IMR-90 (cell line): Measurements from ENCODE around the gene IRF2. TPM values are rescaled to one million over a fixed set of nuclear protein-coding genes. Genes with fewer than 3 reads are reported as not detected.

Experiments
- ATAC-seq: fragments of 200-7000 bp; cut with Tn5 transposase; 2 replicates; pipeline ENCODE4 v1.9.1; 2020; ENCODE audit warnings: low read depth, mild to moderate bottlenecking, moderate library complexity
- BruUV-seq: library from RNA; stranded (reverse); fragments of 400-500 nt; replicated peaks from 2 replicates; lab custom pipeline; 2021; lab: Mats Ljungman, UMichigan
- CTCF ChIA-PET: fragments of 300-600 bp; formaldehyde crosslinking; extraction: SDS; loops from one replicate; lab custom pipeline; 2021; ENCODE audit warnings: antibody characterized with exemption; lab: Yijun Ruan, JAX
- POLR2A ChIA-PET: fragments of 300-600 bp; sonication (Branson Sonifier 250); formaldehyde crosslinking; loops from one replicate; lab custom pipeline; 2022; ENCODE audit warnings: antibody characterized with exemption; ENCODE audit not compliant: unreplicated experiment; lab: Charles Lee
- DNase-seq: peaks from one replicate; pipeline ENCODE4 v3.0.0; 2013
- H2AFZ ChIP-seq: replicated peaks from 2 replicates; pipeline ENCODE3; 2013; ENCODE audit warnings: low read length, mild to moderate bottlenecking; ENCODE audit not compliant: poor library complexity
- H2AK5ac ChIP-seq: 2 replicates; pipeline ENCODE4 v1.6.1; 2013; ENCODE audit warnings: low read depth, low read length, inconsistent platforms
- H2AK9ac ChIP-seq: replicated peaks from 2 replicates; pipeline ENCODE3; 2013; ENCODE audit warnings: mild to moderate bottlenecking, low read depth, low read length, moderate library complexity; ENCODE audit not compliant: poor library complexity
- H2BK120ac ChIP-seq: 2 replicates; pipeline ENCODE4 v1.6.1; 2013; ENCODE audit warnings: low read depth, low read length, inconsistent platforms
- H2BK15ac ChIP-seq: 3 replicates; pipeline ENCODE4 v1.6.1; 2013; ENCODE audit warnings: low read depth, low read length, inconsistent platforms
- H2BK20ac ChIP-seq: 2 replicates; pipeline ENCODE4 v1.6.1; 2013; ENCODE audit warnings: low read depth, mild to moderate bottlenecking, inconsistent platforms, low read length, moderate library complexity
- H2BK5ac ChIP-seq: 2 replicates; pipeline ENCODE4 v1.6.1; 2013; ENCODE audit warnings: mild to moderate bottlenecking, low read depth, low read length, inconsistent platforms; ENCODE audit not compliant: poor library complexity, severe bottlenecking
- H3K14ac ChIP-seq: replicated peaks from 2 replicates; pipeline ENCODE4 v1.6.1; 2013; ENCODE audit warnings: low read depth, low read length, inconsistent platforms
- H3K18ac ChIP-seq: 2 replicates; pipeline ENCODE4 v1.6.1; 2013; ENCODE audit warnings: low read depth, low read length, control low read depth
- H3K23ac ChIP-seq: 2 replicates; pipeline ENCODE4 v1.6.1; 2013; ENCODE audit warnings: low read depth, low read length, inconsistent platforms
- H3K27ac ChIP-seq: 2 replicates; pipeline ENCODE4 v1.5.1; 2013; ENCODE audit warnings: mild to moderate bottlenecking, control low read depth, low read length; ENCODE audit not compliant: insufficient read depth
- H3K27me3 ChIP-seq: 2 replicates; pipeline ENCODE4 v1.6.1; 2013; ENCODE audit warnings: low read length; ENCODE audit not compliant: control insufficient read depth, insufficient read depth
- H3K36me3 ChIP-seq: 2 replicates; pipeline ENCODE4 v1.6.1; 2013; ENCODE audit warnings: low read length, mixed read lengths; ENCODE audit not compliant: control insufficient read depth, insufficient read depth
- H3K4ac ChIP-seq: 2 replicates; pipeline ENCODE4 v1.6.1; 2013; ENCODE audit warnings: low read depth, low read length, inconsistent platforms
- H3K4me1 ChIP-seq: 2 replicates; pipeline ENCODE4 v1.6.1; 2013; ENCODE audit warnings: low read length, mixed read lengths; ENCODE audit not compliant: control insufficient read depth, insufficient read depth
- H3K4me2 ChIP-seq: 2 replicates; pipeline ENCODE4 v1.6.1; 2013; ENCODE audit warnings: low read depth, mild to moderate bottlenecking, control low read depth, low read length, moderate library complexity
- H3K4me3 ChIP-seq: 2 replicates; pipeline ENCODE4 v1.5.1; 2013; ENCODE audit warnings: low read depth, mild to moderate bottlenecking, control low read depth, low read length, moderate library complexity; ENCODE audit not compliant: insufficient read depth
- H3K56ac ChIP-seq: 2 replicates; pipeline ENCODE4 v1.6.1; 2013; ENCODE audit warnings: low read length, inconsistent platforms; ENCODE audit not compliant: insufficient read depth; ENCODE audit errors: extremely low read depth
- H3K79me1 ChIP-seq, 2 experiments: 2 replicates each; pipeline ENCODE4 v1.6.1; 2013; ENCODE audit warnings: low read length in 2 of 2, inconsistent platforms in 1 of 2, low read depth in 1 of 2
- H3K9ac ChIP-seq: 2 replicates; pipeline ENCODE4 v1.6.1; 2013; ENCODE audit warnings: low read depth, low read length, control low read depth
- H3K9me1 ChIP-seq: 2 replicates; pipeline ENCODE4 v1.6.1; 2013; ENCODE audit warnings: low read length, inconsistent platforms; ENCODE audit not compliant: insufficient read depth
- H3K9me3 ChIP-seq: 2 replicates; pipeline ENCODE4 v1.6.1; 2013; ENCODE audit warnings: low read length; ENCODE audit not compliant: control insufficient read depth, insufficient read depth
- H4K20me1 ChIP-seq: 2 replicates; pipeline ENCODE4 v1.6.1; 2013; ENCODE audit warnings: low read length, inconsistent platforms; ENCODE audit not compliant: insufficient read depth
- H4K5ac ChIP-seq: 2 replicates; pipeline ENCODE4 v1.6.1; 2013; ENCODE audit warnings: mild to moderate bottlenecking, low read depth, low read length, control low read depth
- H4K8ac ChIP-seq, 2 experiments: 2 replicates each; pipeline ENCODE4 v1.6.1; 2013; ENCODE audit warnings: low read depth in 2 of 2, low read length in 2 of 2, control low read depth in 1 of 2, inconsistent platforms in 1 of 2
- H4K91ac ChIP-seq: 2 replicates; pipeline ENCODE4 v1.6.1; 2013; ENCODE audit warnings: low read depth, low read length, inconsistent platforms; ENCODE audit not compliant: insufficient read depth
- BHLHE40 ChIP-seq: fragments of 150-350 bp; IDR thresholded peaks from 2 replicates; pipeline ENCODE4 v1.6.1; 2016; ENCODE audit warnings: mild to moderate bottlenecking, low read depth, low read length
- CTCF ChIP-seq: conservative IDR thresholded peaks from 2 replicates; pipeline ENCODE4 v1.5.1; 2012; ENCODE audit warnings: mild to moderate bottlenecking, low read depth, low read length, improper control_type of control experiment
- ELK1 ChIP-seq: fragments of 150-350 bp; IDR thresholded peaks from 2 replicates; pipeline ENCODE4 v1.6.1; 2016; ENCODE audit warnings: low read depth, mild to moderate bottlenecking, low read length, moderate library complexity, borderline replicate concordance
- MAFK ChIP-seq: IDR thresholded peaks from 2 replicates; pipeline ENCODE4 v1.6.1; 2012; ENCODE audit warnings: low read depth, low read length, improper control_type of control experiment
- MXI1 ChIP-seq: IDR thresholded peaks from 2 replicates; pipeline ENCODE4 v1.6.1; 2012; ENCODE audit warnings: low read depth, mild to moderate bottlenecking, low read length, moderate library complexity, borderline replicate concordance
- NFE2L2 ChIP-seq: fragments of 150-350 bp; IDR thresholded peaks from 2 replicates; pipeline ENCODE4 v1.6.1; 2016; ENCODE audit warnings: low read depth, mild to moderate bottlenecking, low read length
- SMC3 ChIP-seq: fragments of 150-350 bp; IDR thresholded peaks from 2 replicates; pipeline ENCODE4 v1.6.1; 2016; ENCODE audit warnings: low read depth, mild to moderate bottlenecking, antibody characterized with exemption, low read length, moderate library complexity
- WGBS, 2 experiments: methylation state at CpG; one replicate each; pipeline versions ENCODE4 v1.1.5 to v1.1.7; 2013; ENCODE audit warnings: missing lambda C conversion rate in 2 of 2; ENCODE audit not compliant: insufficient read length in 1 of 2; ENCODE audit errors: extremely low coverage in 2 of 2; 5-methylcytosine and 5-hydroxymethylcytosine counted together
- dilution Hi-C: fragments of 300-500 bp; cut with HindIII; formaldehyde crosslinking; loops from one replicate; pipeline ENCODE4 v1.14.3; 2018; ENCODE audit warnings: low sequenced_read_pairs; ENCODE audit not compliant: unreplicated experiment
- in situ Hi-C: fragments of 300-500 bp; cut with MboI; formaldehyde crosslinking; loops from 3 replicates; pipeline ENCODE4 v1.14.3; 2019; ENCODE audit warnings: low sequenced_read_pairs, inconsistent platforms, mixed read lengths
- intact Hi-C: fragments of 100-400 bp; cut with micrococcal nuclease; formaldehyde crosslinking; loops from 2 replicates; pipeline ENCODE4 v1.10.0; 2022
- polyA plus RNA-seq, 3 experiments: library from polyadenylated mRNA; depleted of rRNA; stranded (reverse); fragments of >200 nt; gene quantifications; 2 replicates each; pipeline ENCODE4 v1.2.3, GENCODE V29; 2012; ENCODE audit warnings: low replicate concordance in 1 of 3
- total RNA-seq: library from RNA; depleted of rRNA; stranded (reverse); fragments of >200 nt; gene quantifications from 2 replicates; pipeline ENCODE4 v1.2.3, GENCODE V29; 2012

IRF2 gene
- total and polyA plus RNA-seq, 2 of the 4 experiments (the other 2 are of a cell fraction) = 16.5 to 21.9 TPM

- no peak overlapping the region for H3K4me3 ChIP-seq
- no peak overlapping the region for H3K14ac ChIP-seq
- dilution Hi-C loops = no loop called here
- CTCF ChIA-PET = interaction anchor here (0.6 to 0.8 kb wide), 2 partner anchors 16 to 116 kb away, joined by 4 read pairs; no protein-coding TSS in a partner anchor
- no peak overlapping the region for H3K9ac ChIP-seq
- no peak for ATAC-seq
- intact Hi-C loops = no loop called here
- no peak overlapping the region for H2AFZ ChIP-seq
- POLR2A ChIA-PET = no interaction called here
- H3K4me2 ChIP-seq = no peak overlapping the region
- no peak overlapping the region for H2AK9ac ChIP-seq
- TF ChIP-seq SMC3 = no peak
- no peak for TF ChIP-seq NFE2L2
- no peak for TF ChIP-seq MXI1
- TF ChIP-seq BHLHE40 = no peak
- TF ChIP-seq MAFK = no peak
- no peak for TF ChIP-seq CTCF
- TF ChIP-seq ELK1 = no peak
- no peak overlapping the region for H3K4ac ChIP-seq
- no peak overlapping the region for H3K23ac ChIP-seq
- no TSS peak for BruUV-seq
- peaks cover 5% of the 10 kb centered on the region for H3K9me3 ChIP-seq
- H2BK120ac ChIP-seq = no peak overlapping the region
- no peaks in the 10 kb centered on the region for H3K27me3 ChIP-seq
- H3K4me1 ChIP-seq = peaks cover 14% of the 10 kb centered on the region
- no peak overlapping the region for H3K27ac ChIP-seq
- no peak overlapping the region for H4K8ac ChIP-seq
- DNase-seq = no peak
- no peak overlapping the region for H3K18ac ChIP-seq
- in situ Hi-C loops = no loop called here
- H4K20me1 ChIP-seq = no peaks in the 10 kb centered on the region
- H2AK5ac ChIP-seq = no peak overlapping the region
- no peak overlapping the region for H2BK20ac ChIP-seq
- H4K5ac ChIP-seq = no peak overlapping the region
- H2BK5ac ChIP-seq = no peak overlapping the region
- peaks cover 12% of the 10 kb centered on the region; the same call in 1 of the 2 replicates for H3K9me1 ChIP-seq
- H3K56ac ChIP-seq = no peak overlapping the region
- WGBS, 2 experiments = 80% methylated on average over 1 of the region's 5 CpGs; no CpG with 5 or more reads in 1 of the 2 experiments
- no peak overlapping the region for H2BK15ac ChIP-seq
- H4K91ac ChIP-seq = no peak overlapping the region
- no peaks in the 10 kb centered on the region for H3K36me3 ChIP-seq
- H3K79me1 ChIP-seq = no peaks in the 10 kb centered on the region
Observed at GRCh38 chr4:184352891-184353290, 121.5 kb downstream of the IRF2 start.
